Keratinocyte (primary cell): Measurements from ENCODE around the gene CERT1.

Experiments
- CTCF ChIP-seq, 3 experiments: IDR thresholded peaks in 1 of 3; conservative IDR thresholded peaks in 1 of 3; optimal IDR thresholded peaks in 1 of 3; 2 replicates in 2 of 3; 3 replicates in 1 of 3; pipeline versions ENCODE3 to v1.5.1; 2011; ENCODE audit warnings: low read length in 3 of 3, mild to moderate bottlenecking in 3 of 3, moderate library complexity in 2 of 3, control low read depth in 1 of 3, inconsistent platforms in 1 of 3; ENCODE audit not compliant: insufficient read depth in 2 of 3; ENCODE audit errors: extremely low read depth in 1 of 3
- EZH2 ChIP-seq: IDR thresholded peaks from one replicate; pipeline ENCODE4 v1.6.1; 2012; ENCODE audit warnings: inconsistent platforms, mild to moderate bottlenecking, low read length, moderate library complexity

DNA sequence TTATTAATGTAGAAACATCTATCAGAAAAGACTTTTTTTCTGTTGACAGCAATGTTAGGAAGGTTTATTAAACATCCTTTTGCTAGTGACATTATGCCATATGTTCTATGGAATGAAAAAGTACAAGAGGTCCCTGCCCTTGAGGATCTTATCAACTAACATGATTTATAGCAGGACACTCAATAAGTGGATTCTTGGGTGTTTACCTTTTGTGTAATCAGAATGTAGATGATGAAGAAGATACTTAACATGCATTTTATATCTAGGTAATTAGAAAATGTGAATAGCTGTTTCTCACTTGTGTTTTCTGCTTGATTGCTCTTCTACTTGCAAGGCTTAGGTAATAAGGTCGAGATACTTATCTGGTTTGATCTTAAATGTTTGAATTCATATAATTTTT is 169.5 kb downstream of the CERT1 start:
- TF ChIP-seq CTCF (optimal IDR thresholded peaks at IDR 0.05 in 1 of 3, IDR thresholded peaks at IDR 0.05 in 1 of 3, conservative IDR thresholded peaks at IDR 0.05 in 1 of 3; ENCODE audit: extremely low read depth in 1 of 3, insufficient read depth in 2 of 3, low read length in 3 of 3) (no peak), EZH2 (no peak)
